Right ventricle myocardium superior (tissue), 1 donor: Measurements from ENCODE around the gene ILRUN. TPM values are rescaled to one million over a fixed set of nuclear protein-coding genes. Genes with fewer than 3 reads are reported as not detected.
"Not testable (repeated sequence)": the region's sequence is repeated elsewhere in the genome, so short reads cannot be mapped to it uniquely, and the experiment has no call there.

Source experiments
- ATAC-seq: fragments of 200-7000 bp; cut with Tn5 transposase; one replicate; pipeline ENCODE4 v1.9.1; 2020; ENCODE audit warnings: mild to moderate bottlenecking; ENCODE audit not compliant: poor library complexity
- DNase-seq: peaks from one replicate; pipeline ENCODE4 v3.0.0-alpha.2; 2020
- intact Hi-C: fragments of 100-400 bp; cut with DNase I; formaldehyde crosslinking; loops from one replicate; pipeline ENCODE4 v1.11.2; 2022
- total RNA-seq: library from RNA; stranded (reverse); fragmentation: NEBNext Ultra II Directional; extraction: Animal tissue kit (Norgen Biotek cat#: 25700); gene quantifications from one replicate; pipeline ENCODE4 v1.2.1, GENCODE V29; 2021
- donor health status: DM: no; HTN: yes; CAD: no; lungs with severe emphysema.

ILRUN gene
- total RNA-seq, 1 donor from 2014 or later, result 132 TPM

DNA sequence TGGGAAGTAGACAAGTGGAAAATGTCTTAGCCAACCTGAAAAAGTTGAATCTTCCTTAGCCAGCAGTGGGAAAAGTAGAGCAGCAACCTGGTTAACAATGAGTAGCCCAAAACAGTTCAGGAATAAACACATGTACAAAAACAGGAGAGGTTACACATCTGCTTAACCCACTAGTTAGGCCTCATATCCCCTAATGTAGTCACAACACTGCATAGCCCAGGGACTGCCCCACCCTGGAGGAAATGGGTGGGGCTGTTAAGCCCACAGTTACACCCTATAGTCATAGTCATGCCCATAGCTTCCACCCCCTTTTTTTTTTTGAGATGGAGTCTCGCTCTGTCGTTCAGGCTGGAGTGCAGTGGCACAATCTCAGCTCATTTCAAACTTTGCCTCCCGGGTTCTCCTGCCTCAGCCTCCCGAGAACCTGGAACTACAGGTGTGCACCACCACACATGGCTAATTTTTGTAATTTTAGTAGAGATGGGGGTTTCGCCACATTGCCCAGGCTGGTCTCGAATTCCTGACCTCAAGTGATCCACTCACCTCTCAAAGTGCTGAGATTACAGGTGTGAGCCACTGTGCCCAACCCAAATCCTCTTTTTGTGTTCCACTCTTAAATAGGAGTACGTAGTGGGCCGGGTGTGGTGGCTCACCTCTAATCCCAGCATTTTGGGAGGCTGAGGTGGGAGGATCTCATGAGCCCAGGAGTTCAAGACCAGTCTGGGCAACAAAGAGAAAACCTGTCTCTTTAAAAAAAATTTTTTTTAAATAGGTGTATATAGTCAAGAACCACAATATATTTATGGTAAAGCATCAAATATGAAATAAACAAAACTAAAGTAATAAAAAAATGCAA is 24.5 kb downstream of the ILRUN start:
- intact Hi-C loops, result no loop called here
- no peak for DNase-seq
- ATAC-seq, result peak; percentile 69

DNA sequence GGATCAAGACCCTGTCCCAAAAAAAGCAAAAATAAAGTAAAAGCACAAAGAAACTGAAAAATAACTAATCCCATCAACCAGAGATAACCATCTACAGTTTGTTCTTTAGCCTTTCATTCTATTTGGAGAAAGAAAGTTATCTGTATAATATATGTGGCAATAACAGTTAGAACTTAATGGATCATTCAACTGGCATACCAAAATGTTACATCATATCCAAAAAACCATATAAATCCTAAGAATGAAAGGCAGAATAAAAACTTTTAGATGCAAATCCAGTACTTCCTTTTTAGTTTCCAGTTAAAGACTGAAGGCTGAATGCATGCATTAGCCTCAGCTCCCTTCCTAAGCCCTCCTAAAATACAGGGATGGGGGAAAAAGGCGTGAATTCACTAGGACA is 25.2 kb downstream of the ILRUN start:
- intact Hi-C loops, result no loop called here
- DNase-seq (no peak), ATAC-seq (no peak)

DNA sequence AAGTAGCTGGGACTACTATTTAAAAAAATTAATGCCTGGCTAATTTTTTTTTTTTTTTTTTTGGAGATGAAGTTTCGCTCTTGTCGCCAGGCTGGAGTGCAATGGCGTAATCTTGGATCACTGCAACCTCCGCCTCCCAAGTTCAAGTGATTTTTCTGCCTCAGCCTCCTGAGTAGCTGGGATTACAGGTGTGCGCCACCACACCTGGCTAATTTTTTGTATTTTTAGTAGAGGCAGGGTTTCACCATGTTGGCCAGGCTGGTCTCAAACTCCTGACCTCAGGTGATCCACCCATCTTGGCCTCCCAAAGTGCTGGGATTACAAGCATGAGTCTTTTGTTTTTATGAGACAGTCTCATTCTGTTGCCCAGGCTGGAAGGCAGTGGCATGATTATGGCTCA is 27.8 kb downstream of the ILRUN start:
- DNase-seq, ATAC-seq, intact Hi-C loops: not testable (repeated sequence)

DNA sequence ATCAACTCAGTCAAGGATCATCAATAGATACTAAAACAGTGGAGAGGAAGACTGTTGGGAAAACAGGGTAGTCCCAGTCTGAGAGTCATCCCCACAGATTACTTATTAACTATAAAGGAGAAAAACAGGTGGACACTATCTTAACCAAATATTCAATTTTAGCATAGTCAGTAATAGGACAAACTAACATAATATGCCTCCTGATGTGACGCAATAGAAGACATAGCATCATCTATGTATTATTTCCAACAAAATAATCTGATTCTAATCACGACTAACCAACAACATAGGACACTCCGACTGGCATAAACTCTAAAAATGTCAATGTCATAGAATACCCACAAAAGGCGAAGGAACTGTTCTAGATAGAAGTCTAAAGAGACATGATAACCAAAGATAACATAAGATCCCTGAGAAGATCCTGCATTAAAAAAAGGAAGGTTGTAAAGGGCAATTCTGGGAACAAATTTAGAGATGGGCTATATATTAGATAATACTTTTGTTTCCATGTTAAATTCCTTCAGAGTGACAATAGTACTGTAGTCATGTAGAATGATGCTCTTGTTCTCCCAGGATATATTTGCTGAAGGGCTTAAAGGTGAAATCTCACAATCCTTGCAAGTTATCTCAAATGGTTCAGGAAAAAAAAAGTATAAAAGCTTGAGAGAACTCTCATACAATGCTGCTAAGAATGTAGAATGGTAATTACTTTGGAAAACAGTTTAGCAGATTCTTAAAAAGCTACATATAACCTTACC is 28.9 kb downstream of the ILRUN start:
- intact Hi-C loops, result no loop called here
- no peak for ATAC-seq

DNA sequence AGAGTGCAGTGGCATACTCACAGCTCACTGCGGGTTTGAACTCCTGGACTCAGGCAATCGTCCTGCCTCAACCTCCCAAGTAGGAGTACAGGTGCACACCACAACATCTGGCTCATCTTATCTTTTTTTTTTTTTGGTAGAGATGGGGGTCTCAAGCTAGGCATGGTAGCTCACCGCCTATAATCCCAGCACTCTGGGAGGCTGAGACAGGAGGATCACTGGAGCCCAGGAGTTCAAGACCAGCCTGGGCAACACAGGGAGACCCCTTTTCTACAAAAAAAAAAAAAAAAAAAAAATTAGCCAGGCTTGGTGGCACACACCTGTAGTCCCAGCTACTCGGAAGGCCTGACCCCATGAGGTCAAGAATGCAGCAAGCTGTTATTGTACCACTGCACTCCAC is 31.5 kb downstream of the ILRUN start:
- DNase-seq (no peak), ATAC-seq (no peak)
- intact Hi-C loops, result no loop called here

More for the DNA sequence above, 28.9 kb downstream of the ILRUN start:
- DNase-seq, result no peak

DNA sequence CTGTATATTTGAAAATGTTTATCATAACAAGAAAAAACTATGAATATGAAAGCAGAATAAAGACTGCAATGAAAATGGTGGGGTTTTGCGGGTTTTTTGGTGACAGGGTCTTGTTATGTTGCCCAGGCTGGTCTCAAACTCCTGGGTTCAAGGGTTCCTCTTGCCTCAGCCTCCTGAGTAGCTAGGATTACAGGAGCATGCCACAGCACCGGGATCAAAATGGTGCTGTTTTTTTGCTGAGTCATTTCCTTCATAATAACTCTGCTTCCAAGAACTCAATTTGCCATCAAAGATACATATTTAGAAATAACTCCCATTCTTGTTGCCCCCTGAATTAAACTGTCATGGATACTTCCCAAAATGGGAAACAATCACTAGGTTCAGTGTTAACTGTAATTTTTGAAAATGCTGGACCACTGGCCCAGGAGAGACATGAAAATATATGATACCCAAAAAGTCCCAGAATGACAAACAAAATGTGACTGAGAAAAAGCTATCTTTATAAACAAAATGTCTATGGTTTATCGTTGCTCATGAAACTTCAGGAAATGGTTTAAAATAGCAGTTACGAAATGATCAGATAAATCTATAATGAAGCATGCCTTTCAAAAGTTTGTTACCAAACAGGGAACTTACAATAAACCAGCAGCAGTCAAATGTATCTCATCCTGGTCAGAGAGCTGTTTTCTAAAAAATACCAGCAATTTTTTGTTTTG is 32.2 kb downstream of the ILRUN start:
- no peak for ATAC-seq
- no peak for DNase-seq
- intact Hi-C loops, result no loop called here

DNA sequence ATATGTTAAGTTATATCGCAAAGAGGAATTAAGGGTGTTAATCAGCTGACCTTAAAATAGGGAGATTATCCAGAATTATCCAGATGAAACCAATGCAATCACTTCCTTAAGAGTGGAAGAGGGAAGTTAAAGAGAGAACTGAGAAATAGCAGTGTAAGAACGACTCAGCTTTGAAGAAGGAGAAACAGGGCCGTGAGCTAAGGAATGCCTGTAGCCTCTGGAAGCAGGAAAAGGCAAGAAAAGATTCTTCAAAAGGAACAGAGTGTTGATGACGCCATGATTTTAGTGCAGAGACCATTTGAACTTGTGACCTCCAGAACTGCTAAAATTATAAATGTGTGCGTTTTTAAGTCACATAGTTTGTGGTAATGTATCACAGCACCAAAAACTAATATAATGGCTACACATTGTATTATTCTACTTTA is 32.7 kb downstream of the ILRUN start:
- ATAC-seq (peak; percentile 40), DNase-seq (no peak)
- intact Hi-C loops, result no loop called here

DNA sequence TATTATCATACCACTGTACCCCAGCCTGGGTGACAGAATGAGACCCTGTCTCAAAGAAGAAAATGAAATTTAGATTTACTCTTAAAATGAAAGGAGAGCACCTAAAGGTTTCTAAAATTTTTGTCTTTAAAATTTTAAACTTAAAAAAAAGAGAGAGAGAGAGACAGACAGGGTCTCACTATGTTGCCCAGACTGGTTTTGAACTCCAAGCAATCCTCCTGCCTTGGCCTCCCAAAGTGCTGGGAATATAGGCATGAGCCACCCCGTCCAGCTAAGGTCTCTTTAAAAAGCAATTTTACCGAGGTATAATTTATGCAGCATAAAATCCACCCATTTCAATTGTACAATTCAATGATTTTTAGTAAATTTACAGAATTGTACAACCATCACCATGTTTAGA is 33.2 kb downstream of the ILRUN start:
- DNase-seq, result no peak
- no peak for ATAC-seq
- intact Hi-C loops, result no loop called here

DNA sequence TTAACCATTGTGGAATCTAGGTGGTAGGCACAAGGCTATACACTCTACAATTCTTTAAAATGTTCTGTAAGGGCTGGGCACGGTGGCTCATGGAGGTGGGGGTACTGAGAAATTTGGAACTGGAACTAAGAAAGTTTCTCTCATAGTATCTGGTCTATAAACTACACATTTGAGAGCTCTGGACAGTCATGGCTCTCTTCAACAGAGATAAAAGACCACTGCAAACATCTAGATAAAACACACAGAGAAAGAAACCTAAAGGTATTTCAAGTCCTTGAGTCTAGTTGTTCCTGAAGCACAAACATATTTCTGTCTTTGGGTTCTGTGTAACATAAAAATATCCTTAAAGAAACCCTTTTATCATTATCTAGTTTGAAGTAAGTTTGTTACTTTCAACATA is 35.2 kb downstream of the ILRUN start:
- DNase-seq (no peak), ATAC-seq (no peak)
- intact Hi-C loops, result no loop called here

DNA sequence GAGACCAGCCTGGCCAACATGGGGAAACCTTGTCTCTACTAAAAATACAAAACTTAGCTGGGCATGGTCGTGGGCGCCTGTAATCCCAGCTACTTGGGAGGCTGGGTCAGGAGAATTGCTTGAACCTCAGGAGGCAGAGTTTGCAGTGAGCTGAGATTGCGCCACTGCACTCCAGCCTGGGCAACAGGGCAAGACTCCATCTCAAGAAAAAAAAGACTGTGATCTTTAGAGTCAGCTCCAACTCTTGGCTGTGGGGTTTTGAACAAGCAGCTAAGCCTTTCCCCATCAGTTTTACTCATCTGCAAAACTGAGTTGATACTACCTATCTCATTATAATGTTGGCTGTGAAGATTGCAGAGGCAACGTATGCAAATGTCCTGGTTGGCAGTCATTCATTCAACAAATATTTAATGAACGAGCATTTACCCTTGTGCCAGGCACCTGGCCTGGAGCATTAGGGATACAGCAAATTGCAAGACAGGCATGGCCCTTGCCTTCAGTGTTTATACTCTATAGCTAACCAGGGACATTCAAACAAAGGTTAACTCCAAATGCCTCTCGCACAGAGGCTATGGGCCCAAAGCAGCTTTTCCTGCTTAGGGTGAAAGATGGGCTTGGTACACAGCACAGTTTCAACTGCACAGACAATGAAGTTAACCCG is 37.8 kb downstream of the ILRUN start:
- DNase-seq (no peak), ATAC-seq (no peak)
- intact Hi-C loops, result no loop called here

DNA sequence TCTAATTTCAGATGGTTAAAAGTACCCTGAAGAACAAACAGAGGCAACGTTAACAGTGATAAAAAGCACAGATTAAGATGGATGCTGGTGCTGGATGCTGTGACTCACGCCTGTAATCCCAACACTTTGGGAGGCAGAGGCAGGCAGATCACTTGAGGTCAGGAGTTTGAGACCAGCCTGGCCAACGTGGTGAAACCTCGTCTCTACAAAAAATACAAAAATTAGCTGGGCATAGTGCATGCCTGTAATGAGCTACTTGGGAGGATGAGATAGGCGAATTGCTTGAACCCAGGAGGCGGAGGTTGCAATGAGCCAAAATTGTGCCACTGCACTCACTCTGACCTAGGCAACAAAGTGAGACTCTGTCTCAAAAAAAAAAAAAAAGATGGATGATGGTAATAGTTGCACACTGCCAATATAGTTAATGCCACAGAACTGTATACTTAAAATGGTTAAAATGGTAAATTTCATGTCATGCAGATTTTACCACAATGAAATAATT is 38.5 kb downstream of the ILRUN start:
- intact Hi-C loops, DNase-seq: not testable (repeated sequence)
- peak; percentile 3 for ATAC-seq

DNA sequence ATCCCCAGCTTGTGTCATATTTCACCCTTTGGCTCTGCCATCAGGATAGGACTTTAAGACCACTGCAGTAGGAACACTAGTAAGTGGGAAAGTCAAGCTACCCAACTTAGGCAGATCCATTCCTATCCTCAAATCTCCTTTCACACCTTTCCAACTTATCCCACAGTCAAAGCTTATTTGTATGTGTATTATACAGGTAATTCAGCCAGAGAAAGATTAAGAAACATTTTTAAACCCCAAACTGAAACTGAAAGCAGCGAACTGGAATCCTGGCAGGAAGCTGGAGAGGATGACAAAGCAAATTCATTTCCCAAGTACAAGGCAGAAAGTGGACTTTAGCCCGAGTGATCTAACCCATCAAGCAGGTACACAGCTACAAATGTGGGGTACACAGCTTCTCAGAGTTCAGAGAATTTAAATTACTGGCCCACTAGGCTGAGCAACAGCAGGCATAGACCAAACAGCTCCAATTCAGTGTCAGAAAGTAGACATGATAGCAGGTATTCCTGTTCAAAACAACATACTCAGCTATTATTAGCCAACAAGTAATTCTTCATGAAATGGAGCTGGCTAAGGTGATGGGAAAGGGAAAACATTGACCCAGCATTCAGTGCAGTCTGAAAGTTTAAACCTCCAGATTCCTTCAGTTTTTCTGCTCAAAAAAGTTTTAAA is 39.1 kb downstream of the ILRUN start:
- intact Hi-C loops, result no loop called here
- peak; percentile 81 for ATAC-seq
- no peak for DNase-seq

DNA sequence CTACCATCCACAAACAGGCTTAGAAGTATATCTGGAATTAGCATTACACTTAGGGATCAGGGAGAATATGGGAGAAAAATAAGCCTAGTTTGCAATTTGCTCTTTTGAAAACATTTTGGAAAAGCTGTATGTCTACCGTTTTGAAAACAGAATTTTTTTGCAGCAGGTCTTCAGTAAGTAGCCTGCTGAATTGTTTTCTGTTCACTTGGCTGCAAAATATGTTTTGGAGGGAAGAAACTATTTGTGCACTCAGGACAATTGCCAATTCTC is 39.6 kb downstream of the ILRUN start:
- no peak for DNase-seq
- intact Hi-C loops, result no loop called here
- no peak for ATAC-seq

DNA sequence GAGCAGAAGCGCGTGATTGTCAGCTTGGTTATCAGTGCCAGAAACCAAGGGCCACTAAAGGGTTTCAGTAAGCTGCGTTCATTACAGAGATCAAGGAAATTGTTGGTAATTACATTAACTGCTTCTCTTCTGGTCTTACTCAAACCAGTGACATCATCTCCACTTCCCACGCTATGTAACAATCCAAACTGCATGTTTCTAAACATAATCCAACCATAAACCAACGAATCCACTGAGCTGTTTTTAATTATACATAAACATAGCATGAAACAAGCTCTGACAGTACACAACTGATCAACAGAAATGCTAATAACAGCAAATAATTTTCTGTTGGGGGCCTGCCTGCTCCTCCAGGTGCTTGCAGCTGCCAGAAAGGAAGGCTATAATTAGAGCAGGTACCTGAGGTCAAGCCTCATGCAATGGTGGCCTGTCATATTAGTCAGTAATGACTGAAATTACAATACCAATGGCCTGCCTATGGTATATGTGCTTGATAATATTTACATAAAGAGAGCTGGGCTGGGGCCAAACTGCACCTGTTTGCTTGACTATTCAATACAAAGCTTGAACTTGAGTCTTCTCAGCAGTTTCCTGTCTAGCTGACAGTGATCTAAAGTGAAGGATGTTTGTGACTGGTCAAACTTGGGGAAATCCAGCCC is 40.1 kb downstream of the ILRUN start:
- DNase-seq, result no peak
- intact Hi-C loops, result no loop called here
- ATAC-seq, result peak; percentile 42

DNA sequence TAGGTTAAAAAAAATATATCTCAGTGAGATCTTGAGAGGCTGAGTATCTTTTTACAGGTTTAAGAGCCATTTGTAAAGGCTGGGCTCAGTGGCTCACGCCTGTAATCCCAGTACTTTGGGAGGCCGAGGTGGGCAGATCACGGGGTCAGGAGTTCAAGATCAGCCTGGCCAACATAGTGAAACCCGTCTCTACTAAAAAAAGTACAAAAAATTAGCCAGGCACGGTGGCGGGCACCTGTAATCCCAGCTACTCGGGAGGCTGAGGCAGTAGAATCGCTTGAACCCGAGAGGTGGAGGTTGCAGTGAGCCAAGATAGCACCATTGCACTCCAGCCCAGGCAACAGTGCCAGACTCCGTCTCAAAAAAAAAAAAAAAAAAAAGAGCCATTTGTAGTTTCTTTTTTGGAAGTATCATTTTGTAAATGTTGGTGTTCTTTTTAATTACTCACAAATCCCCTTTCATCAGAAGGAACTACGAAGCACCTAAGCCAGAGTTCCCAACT is 40.6 kb downstream of the ILRUN start:
- ATAC-seq, intact Hi-C loops, DNase-seq: not testable (repeated sequence)

DNA sequence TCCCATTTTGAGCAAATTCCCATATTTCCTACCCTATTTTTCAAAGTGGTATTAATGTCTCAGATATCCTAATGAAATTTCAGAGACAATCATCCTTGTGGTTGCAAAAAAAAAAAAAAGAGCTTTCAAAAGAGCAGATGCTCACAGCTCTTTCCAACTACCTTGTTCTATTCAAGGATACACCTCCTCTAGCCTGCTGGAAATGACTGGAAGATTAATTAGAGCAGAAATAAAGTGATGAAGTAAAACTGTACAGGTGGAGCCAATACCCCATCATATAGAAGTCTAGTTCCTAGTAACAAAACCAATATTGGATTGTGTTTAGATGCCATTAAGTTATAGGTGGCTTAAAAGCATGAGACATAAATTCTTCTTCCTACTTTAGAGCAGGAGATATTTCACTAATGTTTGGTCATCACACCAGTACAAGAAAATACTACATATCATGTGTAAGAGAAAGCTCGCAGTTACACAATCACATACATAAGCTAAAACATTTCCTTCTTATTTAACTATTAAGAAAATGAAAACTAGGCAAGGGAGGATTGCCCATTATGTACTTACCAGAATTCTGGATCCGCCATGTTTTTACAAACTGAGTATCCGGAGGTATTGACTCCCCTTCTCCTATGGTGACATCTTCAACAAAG is 42.4 kb downstream of the ILRUN start:
- DNase-seq, result no peak
- intact Hi-C loops, result no loop called here

DNA sequence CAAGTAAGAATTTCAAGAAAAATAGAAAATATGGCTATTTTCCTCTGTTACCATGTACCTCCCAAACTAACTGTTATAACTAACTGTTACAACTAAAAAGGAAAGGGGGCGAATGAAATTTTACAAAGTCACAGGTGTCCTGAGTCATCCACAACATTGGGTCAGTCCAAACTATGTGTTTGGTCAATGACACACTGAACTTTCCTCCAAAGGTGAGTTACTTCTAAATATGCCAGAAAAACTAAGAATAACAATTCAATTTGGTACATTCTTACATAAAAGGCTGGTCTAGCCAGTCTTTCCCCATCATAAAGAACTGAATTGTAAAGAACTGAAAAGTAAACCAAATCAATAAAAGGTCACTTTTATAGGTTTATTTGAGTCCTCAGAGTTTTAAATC is 44.3 kb downstream of the ILRUN start:
- intact Hi-C loops, result no loop called here
- ATAC-seq (no peak), DNase-seq (no peak)

More for the DNA sequence above, 42.4 kb downstream of the ILRUN start:
- ATAC-seq, result no peak
